NCI-H1092 treated with DMSO at 0.1 percent for 48 hours (cell line): ENCODE measurements around the gene SPSB2.
"Not testable (repeated sequence)": the region's sequence is repeated elsewhere in the genome, so short reads cannot be mapped to it uniquely, and the experiment has no call there.

Experiments
- DNase-seq: peaks from one replicate; lab custom pipeline; 2025; lab: John Stamatoyannopoulos, UW

Gene SPSB2, protein sequence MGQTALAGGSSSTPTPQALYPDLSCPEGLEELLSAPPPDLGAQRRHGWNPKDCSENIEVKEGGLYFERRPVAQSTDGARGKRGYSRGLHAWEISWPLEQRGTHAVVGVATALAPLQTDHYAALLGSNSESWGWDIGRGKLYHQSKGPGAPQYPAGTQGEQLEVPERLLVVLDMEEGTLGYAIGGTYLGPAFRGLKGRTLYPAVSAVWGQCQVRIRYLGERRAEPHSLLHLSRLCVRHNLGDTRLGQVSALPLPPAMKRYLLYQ

DNA sequence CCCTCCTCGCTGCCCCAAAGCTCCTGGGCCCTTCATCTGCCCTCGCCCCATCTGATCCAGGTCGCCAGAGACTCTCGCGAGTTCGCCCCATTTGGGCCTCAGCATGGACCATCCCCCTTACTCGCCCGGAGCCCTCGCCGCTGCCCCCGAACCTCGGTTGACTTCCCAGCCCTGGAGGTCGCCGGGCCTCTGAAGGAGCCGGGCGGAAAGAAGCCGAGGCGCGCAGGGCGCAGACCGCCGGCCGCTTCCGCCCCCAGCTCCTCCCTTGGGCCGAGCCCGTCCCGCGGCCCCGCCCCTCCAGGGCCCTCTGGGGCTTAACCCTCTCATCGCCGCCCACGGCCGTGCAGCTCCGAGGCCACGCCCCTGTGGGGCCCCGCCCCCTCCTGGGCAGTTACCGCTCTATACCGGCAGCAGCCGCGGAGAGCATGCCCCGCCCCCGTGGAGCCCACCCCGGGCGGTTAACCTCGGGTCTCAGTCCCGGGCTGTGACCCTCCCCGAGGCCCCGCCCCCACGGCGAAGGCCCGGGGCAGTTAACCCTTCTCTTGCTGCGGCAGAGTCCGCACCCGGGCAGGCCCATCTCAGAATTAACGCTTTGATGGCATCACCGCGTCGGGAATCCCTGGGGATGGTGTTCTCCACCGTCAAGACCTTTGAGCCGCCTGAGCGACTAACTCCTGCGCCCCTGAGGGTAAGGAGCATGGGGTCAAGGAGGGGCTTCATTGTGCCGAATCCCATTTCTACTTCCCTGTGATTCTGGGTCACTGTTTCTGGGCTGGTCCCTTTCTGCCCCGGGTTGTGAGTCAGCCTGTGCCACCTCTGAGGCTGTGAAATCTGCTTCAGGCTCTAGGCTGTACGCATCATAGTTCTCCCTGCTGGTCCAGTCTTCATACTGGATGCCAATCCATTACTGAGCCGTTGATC lies at the start of gene SPSB2:
SPSB2 (minus strand) TSS at position 210 of the 921 bp plus-strand sequence. CDS start 402 bp downstream, outside the sequence.
- DNase-seq = peak; percentile 82

DNA sequence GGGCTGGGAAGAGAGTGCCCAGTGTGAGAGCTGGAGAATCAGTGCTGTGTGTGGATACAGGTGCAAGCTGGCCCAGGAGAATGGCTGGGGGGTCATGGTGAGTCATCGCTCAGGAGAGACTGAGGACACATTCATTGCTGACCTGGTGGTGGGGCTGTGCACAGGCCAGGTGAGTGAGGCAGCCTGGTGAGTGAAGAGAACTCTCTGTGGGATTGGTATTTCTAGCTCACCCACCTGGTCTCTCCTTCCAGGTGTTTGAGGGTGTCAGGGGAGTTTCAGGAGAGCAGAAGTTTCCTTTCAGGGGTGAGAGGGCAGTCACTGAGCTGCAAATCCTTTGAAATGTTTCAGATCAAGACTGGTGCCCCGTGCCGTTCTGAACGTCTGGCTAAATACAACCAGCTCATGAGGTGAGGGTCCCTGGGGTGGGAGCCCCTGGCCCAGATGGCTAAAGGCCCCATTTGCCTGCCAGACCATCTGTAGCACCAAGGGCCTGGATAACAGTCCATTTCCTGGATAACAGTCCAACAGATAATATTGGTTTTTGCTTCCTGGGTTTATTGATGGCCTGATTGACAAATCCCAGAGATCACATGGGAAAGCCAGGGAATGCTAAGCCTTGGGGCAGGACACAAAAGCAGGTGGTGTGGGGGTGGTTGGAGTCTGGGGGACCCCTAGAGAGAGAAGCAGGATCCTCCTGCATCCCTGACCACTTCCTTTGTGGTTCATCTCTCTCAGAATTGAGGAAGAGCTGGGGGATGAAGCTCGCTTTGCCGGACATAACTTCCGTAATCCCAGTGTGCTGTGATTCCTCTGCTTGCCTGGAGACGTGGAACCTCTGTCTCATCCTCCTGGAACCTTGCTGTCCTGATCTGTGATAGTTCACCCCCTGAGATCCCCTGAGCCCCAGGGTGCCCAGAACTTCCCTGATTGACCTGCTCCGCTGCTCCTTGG lies 49.2 kb upstream of the SPSB2 start:
- DNase-seq = no peak

DNA sequence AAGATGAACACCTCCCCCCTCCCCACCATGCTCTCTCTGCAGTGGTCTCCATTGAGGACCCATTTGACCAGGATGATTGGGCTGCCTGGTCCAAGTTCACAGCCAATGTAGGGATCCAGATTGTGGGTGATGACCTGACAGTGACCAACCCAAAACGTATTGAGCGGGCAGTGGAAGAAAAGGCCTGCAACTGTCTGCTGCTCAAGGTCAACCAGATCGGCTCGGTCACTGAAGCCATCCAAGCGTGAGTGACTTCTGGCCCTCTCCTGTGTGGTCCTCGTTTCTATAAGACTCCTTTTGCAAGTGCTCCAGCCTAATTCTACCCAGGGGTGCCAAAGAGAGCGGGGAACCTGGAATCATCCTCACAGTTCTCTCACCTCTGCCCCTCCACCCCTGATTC lies 48.4 kb upstream of the SPSB2 start:
- DNase-seq = no peak

DNA sequence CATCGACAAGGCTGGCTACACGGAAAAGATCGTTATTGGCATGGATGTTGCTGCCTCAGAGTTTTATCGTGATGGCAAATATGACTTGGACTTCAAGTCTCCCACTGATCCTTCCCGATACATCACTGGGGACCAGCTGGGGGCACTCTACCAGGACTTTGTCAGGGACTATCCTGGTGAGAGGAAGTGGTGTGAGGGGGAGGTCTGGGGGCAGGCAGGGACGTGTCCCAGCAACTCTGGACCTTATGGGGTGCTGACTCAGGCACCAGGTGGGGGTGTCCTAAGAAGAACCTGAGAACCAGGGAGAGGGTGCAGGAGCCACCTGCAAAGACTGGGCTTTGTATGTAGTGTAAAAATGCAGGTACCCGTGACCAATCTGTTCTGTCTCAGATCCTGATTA lies 46.5 kb upstream of the SPSB2 start:
- DNase-seq = no peak

DNA sequence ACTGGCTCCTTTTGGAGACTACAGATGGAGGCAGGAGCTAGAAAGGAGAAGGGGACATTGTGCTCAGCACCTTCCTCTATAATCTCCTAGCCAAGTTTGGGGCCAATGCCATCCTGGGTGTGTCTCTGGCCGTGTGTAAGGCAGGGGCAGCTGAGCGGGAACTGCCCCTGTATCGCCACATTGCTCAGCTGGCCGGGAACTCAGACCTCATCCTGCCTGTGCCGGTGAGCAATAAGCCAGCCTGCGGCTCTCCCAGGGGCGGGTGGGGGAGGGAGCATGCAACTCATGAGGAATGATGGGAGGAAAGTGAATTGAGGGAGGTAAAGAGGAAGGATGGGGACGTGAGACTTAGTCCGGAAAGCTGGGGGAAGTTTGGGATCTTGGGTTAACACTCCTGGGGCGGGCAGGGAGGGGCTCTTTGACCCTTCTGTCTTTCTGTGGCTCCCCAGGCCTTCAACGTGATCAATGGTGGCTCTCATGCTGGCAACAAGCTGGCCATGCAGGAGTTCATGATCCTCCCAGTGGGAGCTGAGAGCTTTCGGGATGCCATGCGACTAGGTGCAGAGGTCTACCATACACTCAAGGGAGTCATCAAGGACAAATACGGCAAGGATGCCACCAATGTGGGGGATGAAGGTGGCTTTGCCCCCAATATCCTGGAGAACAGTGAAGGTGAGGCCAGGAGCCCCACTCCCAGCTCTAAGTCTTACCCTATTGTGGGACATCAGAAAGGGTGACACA lies 44.6 kb upstream of the SPSB2 start:
- no peak for DNase-seq

DNA sequence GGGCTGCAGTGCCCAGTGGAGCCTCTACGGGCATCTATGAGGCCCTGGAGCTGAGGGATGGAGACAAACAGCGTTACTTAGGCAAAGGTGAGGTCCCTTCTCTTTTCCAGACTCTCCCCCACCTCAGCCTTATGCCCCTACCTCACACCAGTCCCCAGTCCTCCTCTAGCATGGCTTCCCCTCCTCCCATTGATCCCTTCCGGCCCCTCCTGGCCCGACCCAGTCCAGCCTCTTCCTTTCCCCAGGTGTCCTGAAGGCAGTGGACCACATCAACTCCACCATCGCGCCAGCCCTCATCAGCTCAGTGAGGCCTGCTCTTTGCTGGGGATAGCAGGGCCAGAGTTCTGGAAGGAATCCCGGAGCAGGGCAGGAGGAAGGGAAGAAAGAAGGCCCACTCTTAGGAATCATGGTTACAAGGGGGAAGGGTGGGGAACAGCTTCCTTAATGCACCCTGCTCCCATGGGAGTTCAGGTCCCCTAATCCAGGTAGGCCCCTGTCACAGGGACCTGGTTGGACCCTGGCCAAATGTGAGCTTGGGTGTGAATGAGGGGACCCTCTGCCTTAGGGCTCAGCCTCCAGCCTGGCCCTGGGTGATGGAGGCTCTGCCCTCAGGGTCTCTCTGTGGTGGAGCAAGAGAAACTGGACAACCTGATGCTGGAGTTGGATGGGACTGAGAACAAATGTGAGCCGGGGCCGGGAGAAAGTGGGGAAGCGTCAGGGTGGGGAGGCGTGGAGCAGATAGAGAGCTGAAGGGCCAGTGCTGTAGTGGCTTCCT lies 43.5 kb upstream of the SPSB2 start:
- no peak for DNase-seq

DNA sequence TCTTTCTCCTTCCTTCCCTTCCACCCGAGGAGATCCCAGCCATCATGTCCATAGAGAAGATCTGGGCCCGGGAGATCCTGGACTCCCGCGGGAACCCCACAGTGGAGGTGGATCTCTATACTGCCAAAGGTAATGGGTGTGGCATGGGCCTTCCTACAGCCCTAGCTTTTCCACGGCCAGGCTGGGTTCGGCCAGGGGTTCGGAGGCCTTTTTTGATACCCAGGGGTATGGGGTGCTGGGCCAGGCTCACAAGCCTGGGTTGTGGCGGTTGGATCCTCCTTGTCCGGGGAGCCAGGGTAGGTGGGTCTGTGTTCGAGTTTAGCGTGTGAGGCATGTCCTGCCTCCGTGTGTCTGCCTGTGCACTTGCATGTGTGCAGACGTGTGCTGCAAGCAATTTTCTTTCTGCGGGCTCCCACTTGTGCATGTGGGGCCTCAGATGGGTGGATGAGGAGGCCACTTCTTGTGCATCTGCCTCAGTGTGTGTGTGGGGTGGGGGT lies 42.7 kb upstream of the SPSB2 start:
- no peak for DNase-seq

DNA sequence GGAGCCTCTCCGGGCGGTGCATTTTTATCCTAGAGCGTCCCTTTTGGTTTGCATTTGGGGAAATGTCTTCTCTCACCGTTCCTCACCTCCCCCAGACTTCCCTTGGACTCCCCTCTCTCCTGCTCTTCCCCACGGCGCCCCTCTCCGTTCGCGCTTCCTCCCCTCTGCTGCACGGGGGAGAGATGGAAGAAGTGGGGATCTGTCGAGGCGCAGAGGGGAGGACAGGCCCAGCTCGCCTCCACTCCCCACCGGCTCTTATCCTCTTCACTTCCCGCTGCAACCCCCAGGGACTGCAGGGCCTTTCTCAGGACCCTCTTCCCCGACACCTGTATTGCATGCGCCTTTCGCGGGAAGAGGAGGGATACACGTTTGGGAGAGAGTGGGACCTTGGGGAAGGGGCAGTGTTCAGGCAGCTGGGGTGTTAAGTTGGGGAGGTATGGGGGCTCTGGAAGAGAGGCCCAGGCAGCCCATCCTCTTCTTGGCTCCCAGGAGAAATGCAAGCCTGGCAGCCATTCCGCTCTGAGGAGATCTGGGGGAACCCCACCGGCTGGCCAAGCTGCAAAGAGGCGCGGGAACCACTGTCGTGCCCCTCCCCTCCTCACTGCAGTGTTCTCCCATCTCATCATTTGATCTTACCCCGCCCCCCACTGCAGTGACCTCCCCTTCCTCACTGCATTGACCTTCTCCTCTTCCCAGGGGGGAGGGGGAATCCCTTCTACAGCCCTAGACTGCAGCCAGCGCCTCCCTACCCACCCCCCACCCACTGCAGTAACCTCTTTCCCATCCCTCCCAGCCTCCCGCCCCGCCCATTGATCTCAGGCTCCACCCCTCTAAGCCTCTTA lies 42.1 kb upstream of the SPSB2 start:
- peak; percentile 45 for DNase-seq

DNA sequence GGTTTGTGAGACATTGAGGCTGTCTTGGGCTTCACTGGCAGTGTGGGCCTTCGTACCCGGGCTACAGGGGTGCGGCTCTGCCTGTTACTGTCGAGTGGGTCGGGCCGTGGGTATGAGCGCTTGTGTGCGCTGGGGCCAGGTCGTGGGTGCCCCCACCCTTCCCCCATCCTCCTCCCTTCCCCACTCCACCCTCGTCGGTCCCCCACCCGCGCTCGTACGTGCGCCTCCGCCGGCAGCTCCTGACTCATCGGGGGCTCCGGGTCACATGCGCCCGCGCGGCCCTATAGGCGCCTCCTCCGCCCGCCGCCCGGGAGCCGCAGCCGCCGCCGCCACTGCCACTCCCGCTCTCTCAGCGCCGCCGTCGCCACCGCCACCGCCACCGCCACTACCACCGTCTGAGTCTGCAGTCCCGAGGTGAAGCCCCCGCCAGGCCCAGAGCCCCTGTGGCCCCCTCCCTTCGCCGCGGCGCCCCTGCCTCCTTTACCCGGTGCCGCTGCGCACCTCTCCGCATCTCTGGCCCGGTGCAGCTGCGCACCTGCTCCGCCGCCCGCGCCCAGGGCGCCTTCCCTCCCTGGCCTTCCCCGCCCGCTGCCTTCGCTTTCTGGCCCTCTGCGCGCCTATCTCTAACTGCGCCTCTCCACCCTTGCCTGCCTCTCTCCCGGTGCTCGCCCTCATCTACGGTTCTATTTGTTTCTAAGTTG lies 41.3 kb upstream of the SPSB2 start, which contains the start of gene ENO2:
ENO2 (plus strand) TSS at position 335 of the 701 bp plus-strand sequence. CDS start 1,253 bp downstream, outside the sequence.
- peak; percentile 70 for DNase-seq

DNA sequence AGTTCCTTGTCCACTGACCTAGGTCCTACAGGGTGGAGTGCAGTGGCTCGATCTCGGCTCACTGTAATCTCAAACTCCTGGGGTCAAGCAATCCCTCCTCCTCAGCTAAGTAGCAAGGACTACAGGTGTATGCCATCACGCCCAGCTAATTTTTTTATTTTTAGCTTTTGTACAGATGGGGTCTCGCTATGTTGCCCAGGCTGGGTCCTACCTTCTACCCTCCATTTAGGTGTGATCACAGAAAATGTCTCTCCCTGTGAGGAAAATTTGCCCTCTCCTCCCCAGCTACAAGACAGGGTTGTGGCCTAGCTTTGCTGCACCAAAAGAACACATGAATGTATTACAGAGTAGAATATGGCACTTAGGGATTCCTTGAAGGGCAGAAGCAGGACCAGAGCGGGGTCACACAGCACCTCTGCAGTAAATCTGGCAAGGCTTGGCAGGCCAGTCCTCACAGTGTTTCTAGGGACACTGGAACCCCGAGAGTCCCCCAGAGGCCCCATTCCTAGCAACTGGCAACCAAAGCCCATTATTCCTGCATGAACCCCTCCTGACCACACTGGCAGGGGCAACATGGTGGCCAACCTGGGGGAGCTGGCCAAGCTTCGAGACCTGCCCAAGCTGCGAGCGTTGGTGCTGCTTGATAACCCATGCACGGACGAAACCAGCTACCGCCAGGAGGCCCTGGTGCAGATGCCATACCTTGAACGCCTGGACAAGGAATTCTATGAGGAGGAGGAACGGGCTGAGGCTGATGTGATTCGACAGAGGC lies 39.2 kb upstream of the SPSB2 start:
- DNase-seq = no peak

DNA sequence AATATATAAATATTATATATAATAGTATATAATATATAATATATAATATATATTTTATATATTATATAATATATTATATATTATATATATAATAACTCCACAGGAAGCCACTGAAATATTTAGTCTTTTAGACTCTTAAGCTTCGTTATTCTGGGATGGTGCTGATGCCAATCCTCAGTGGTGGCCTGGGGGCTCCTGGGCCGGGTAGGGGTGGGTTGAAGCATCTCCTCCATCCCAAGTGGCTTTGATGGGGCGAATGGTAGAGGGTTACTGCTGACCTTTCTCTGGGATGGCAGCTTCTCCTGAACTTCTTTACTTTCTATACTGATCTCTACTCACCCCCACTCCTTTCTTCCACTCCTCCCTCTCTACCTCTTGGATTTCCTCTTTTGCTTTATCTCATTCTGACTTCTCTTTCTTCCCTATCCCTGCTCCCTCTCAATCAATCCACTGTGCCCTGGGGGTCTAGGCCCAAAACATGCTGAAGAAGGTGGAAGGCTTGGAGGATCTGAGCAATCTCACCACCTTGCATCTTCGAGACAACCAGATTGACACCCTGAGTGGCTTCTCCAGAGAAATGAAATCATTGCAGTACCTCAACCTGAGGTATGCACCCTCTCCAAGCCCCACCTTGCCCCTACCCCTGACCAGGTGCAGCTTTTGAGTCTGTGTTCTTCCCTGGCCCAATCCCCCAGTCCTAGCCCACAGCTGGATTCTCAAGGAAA lies 36.5 kb upstream of the SPSB2 start:
- DNase-seq = no peak

DNA sequence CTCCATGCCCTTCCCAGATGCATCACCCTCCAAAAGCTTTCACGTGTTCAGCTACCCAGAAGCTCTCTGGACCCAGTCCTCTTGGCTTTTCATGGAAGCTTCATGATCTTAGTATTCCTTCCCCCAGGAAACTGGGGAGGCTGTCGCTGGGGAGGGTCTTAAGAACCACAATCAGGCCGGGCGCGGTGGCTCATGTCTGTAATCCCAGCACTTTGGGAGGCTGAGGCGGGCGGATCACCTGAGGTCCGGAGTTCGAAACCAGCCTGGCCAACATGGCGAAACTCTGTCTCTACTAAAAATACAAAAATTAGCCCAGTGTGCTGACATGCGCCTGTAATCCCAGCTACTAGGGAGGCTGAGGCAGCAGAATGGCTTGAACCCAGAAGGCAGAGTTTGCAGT lies 35.0 kb upstream of the SPSB2 start:
- not testable (repeated sequence) for DNase-seq

DNA sequence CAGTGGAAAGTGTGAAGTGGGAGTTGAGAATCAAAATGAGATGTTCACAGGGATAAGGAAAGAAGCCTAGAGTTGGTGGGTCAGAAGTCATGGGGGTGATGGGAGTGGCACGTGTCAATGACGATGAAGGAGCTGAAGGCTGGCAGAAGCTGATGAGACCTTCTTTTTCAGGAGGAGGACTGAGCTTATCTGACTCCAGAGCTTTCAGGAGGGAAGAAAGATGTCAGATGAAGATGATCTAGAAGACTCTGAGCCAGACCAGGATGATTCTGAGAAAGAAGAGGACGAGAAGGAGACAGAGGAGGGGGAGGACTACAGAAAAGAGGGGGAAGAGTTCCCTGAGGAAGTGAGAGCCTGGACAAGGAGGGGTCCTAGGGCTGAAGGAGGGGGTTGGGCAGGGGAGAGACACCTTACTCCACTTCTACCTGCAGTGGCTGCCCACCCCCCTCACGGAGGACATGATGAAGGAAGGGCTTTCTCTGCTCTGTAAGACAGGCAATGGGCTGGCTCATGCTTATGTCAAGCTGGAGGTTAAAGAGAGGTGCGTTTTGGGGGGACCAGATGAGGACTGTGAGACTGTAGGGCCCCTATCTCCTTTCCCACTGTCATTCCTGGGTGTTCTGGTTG lies 32.4 kb upstream of the SPSB2 start:
- DNase-seq = no peak

DNA sequence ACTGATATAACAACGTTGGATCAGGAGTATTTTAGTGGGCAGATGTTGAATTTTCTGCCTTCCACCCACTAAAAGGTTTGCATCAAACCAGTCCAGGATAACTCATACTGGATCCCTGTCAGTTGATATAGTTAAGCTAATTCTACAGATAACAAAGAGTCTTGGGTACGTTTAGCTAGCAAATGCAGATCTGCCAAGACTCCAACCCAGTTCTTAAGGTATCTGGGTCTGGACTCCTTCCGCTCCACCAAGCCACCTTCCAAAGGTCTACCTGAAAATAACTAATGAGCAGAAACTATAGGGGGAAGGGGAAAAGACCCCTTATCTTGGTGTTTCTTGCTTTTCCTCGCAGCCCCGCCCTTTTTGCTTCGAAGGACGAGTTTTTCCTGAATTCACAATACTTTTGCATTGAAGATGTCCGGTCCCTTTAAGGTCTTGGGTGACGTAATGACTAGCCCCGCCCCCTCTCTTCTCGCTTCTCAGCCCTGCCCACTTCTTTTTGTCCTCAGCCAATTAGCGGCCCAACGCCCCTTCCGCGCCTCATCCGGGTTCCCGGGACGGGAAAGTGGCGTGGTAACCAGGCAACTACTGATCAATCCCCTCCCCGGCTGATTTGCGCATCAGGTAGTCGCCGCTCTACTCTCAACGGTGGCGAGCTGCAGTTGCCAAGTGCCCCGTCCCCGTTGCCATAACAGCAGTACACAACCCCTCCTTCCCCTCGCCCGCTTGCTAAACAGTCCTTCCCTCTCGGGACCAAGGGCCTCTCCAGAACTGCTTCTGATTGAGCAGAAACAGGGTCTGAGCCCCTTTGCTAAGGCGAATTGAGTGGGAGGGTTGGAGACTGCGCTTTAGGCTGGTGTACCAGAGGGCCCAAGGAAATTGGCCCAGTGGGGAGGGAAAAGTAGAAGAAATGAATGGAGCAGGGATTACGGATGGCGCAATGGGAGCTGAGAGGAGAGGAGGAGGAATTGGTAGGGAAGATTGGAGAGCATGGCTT lies 31.5 kb upstream of the SPSB2 start, which contains the start of gene LRRC23:
LRRC23 (plus strand) TSS at position 543 of the 997 bp plus-strand sequence. CDS start 812 bp downstream, outside the sequence.
- peak; percentile 95 for DNase-seq

DNA sequence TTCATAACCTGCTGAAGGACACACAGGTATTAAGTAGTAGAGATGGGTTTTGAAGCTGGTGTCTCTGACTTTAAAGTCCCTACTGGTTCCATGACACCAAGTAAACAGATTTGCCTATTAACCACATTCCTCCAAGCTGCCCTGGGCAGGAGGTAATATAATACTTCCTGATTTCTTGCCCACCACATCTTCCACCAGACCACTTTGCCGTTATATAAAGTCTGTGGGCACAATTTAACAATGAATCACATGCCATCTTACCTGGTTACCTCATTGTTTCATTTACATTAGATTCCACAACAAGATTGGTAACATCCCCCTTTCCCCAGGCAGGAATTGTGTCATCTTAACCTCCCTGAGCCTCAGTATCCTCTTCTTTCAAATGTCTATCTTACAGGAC lies 30.6 kb upstream of the SPSB2 start:
- DNase-seq = no peak
